NCI-H82 (cell line): ENCODE measurements around the gene COQ10A.

Source experiments
- DNase-seq: peaks from one replicate; lab custom pipeline; 2025; lab: John Stamatoyannopoulos, UW

Gene COQ10A

GRCh38 chr12:56315622-56316473 is 49.1 kb downstream of the COQ10A start, which contains the start of gene CNPY2:
CNPY2 (minus strand) TSS chr12:56315988; CDS start chr12:56315217, 771 bp downstream.
- peak; percentile 98 for DNase-seq

GRCh38 chr12:56317675-56318074 is 50.9 kb downstream of the COQ10A start:
- DNase-seq, result no peak
